KOPT-K1 (cell line): ENCODE measurements around the gene CMSS1.
"Not testable (repeated sequence)": the region's sequence is repeated elsewhere in the genome, so short reads cannot be mapped to it uniquely, and the experiment has no call there.

ENCODE experiments used
- H3K27ac ChIP-seq: fragments of 200-600 bp; sonication (generic); 2 replicates; pipeline ENCODE4 v1.5.1; 2016; ENCODE audit warnings: antibody characterized with exemption, mild to moderate bottlenecking, low read depth, low read length; ENCODE audit not compliant: poor library complexity, severe bottlenecking
- H3K36me3 ChIP-seq: fragments of 200-600 bp; sonication (generic); 2 replicates; pipeline ENCODE4 v1.5.1; 2017; ENCODE audit warnings: antibody characterized with exemption, mild to moderate bottlenecking, low read length, moderate library complexity; ENCODE audit not compliant: insufficient read depth
- H3K9me3 ChIP-seq: fragments of 200-600 bp; sonication (generic); 2 replicates; pipeline ENCODE4 v1.5.1; 2017; ENCODE audit warnings: antibody characterized with exemption, low read length, mild to moderate bottlenecking; ENCODE audit not compliant: insufficient read depth, poor library complexity, severe bottlenecking

The CMSS1 gene

GRCh38 chr3:100081986-100082692 lies 264.5 kb downstream of the CMSS1 start:
- no peak overlapping the region for H3K27ac ChIP-seq
- H3K36me3 ChIP-seq, result no peaks in the 10 kb centered on the region
- H3K9me3 ChIP-seq, result no peaks in the 10 kb centered on the region

DNA sequence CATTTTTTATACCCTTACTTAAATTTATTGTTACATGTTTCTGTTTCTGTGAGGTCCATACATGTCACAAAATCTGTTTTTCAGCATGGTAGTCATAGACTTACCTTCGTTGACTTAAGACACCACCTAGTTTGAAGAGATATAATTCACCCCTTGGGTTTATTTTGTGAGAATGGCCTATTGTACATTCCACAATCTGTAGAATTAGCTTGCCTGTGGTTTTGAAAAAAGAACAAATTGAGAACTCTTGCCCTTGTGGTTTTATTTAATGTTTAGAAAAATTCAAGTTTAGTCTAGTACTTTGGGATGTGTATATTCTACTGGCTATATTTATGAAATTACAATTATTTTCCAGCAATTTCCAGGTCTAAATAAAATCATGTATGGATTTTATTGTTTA lies 265.1 kb downstream of the CMSS1 start:
- Histone ChIP-seq H3K27ac (no peak overlapping the region), H3K36me3 (no peaks in the 10 kb centered on the region), H3K9me3 (no peaks in the 10 kb centered on the region)

GRCh38 chr3:100083209-100083608 lies 265.5 kb downstream of the CMSS1 start:
- Histone ChIP-seq H3K9me3 (no peaks in the 10 kb centered on the region), H3K27ac (no peak overlapping the region)

DNA sequence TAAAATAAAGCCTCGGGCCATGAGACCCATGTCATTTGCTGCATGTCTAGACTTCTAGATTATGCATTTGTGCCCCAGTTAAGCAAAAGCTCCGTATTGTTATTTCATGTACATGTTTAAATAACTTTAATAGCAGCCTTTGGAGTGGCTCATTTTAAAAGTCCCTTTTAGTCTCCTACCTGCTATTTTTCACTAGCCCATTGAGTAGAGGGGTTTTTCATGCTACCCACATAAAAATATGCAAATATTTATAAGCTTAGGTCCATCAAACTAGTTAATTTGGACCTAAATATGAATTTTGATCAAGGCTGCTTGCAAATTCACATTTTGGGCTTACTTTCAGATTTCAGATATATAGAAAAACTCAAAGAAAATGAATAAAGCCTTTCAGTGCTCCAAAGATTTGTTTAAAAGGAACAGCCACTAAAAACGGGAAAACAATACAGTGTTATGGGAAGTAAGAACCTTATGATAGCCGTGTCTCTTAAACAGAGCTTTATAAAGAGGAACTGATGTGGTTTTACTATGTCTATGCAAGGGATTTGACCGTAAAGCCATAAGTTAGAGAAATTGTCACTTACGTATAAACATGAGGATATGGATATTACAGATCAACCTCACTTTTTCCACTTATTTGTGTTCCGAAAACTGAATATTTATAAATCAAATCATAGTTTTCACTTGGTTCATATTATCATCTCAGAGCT lies 266.6 kb downstream of the CMSS1 start:
- Histone ChIP-seq H3K36me3 (no peaks in the 10 kb centered on the region), H3K9me3 (no peaks in the 10 kb centered on the region), H3K27ac (no peak overlapping the region)

More at GRCh38 chr3:100083209-100083608, 265.5 kb downstream of the CMSS1 start:
- H3K36me3 ChIP-seq, result no peaks in the 10 kb centered on the region

DNA sequence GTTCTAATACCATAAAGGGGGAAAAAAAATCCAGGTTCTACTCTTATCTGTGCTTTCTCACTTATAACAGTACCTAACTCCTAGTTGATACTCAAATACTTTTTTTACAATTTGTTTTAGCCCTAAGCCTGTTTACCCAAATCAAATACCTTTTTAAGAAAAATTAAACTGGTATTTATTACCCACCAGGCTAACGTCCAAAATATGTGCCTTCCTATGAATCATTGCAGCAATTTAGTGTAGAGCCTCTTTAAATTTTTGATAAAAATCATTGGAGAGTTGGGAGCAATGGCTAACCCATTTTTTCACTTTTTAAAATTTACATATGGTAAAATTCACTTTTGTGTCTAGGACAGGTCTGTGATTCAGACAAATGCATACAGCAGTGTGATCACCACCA lies 268.7 kb downstream of the CMSS1 start:
- Histone ChIP-seq H3K27ac (no peak overlapping the region), H3K9me3 (no peaks in the 10 kb centered on the region), H3K36me3 (no peaks in the 10 kb centered on the region)

DNA sequence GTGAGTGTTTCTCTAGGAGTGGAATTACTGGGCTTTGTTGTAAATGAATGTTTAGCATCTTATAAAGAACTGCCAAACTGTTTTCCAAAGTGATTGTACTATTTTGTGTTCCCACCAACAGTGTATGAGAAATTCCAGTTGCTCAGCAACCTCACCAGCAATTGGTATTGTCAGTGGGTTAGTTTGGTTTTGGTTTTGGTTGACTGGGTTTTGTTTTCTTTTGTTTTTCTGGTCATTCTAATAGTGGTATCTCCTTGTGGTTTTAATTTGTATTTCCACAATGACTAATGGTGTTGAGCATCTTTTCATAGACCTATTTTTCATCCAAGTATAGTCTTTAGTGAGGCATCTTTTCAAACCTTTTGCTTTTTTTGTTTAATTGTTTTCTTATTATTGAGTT lies 269.5 kb downstream of the CMSS1 start:
- no peak overlapping the region for H3K27ac ChIP-seq
- H3K36me3 ChIP-seq, result no peaks in the 10 kb centered on the region
- no peaks in the 10 kb centered on the region for H3K9me3 ChIP-seq

GRCh38 chr3:100088735-100089368 lies 271.2 kb downstream of the CMSS1 start:
- Histone ChIP-seq H3K27ac (no peak overlapping the region), H3K36me3 (no peaks in the 10 kb centered on the region), H3K9me3 (no peaks in the 10 kb centered on the region)

GRCh38 chr3:100089812-100090668 lies 272.4 kb downstream of the CMSS1 start:
- no peak overlapping the region for H3K27ac ChIP-seq
- no peaks in the 10 kb centered on the region for H3K36me3 ChIP-seq
- H3K9me3 ChIP-seq, result no peaks in the 10 kb centered on the region

DNA sequence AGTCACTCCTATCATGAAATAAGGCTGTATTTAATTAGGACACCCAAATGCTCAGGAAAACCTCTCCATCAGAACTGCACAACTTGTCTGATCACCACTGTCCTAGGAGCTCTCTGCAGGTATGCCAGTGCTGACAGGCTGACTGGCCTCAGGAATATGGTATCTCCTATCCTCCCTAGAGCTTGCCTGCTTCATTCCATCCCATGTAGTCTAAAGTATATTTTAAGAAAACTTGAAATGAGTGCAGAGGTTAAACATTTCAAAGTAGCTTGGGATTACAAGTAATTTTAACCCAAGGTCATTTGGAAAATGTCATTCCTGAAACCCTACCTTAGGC lies 273.0 kb downstream of the CMSS1 start:
- Histone ChIP-seq H3K27ac (no peak overlapping the region), H3K36me3 (no peaks in the 10 kb centered on the region), H3K9me3 (no peaks in the 10 kb centered on the region)

DNA sequence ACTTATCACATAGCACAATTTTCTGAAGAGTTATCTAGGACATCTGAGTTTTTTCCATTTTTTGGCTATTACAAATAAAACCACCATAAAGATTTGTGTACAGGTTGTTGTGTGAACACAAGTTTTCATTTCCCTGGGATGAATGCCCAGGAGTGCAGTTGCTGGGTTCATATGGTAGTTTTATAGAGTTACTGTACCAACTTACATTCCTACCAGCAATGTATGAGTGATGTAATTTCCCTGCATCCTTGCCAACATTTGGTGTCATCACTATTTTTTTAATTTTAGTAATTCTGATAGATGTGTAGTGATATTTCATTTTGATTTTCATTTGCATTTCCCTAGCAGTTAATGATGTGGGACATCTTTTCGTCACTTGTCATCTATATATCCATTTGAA lies 276.2 kb downstream of the CMSS1 start:
- no peaks in the 10 kb centered on the region for H3K9me3 ChIP-seq
- H3K36me3 ChIP-seq, result no peaks in the 10 kb centered on the region
- no peak overlapping the region for H3K27ac ChIP-seq

DNA sequence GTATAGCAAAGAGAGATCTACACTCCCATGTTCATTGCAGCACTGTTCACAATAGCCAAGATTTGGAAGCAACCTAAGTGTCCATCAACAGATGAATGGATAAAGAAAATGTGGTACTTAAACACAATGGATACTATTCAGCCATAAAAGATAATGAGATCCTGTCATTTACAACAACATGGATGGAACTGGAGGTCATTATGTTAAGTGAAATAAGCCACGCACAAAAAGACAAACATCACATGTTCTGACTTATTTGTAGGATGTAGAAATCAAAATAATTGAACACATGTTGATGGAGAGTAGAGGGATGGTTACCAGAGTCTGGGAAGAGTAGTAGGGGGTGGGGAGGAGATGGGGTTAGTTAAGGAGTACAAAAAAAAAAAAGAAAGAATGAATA lies 278.6 kb downstream of the CMSS1 start:
- not testable (repeated sequence) for H3K9me3 ChIP-seq, H3K27ac ChIP-seq, H3K36me3 ChIP-seq

DNA sequence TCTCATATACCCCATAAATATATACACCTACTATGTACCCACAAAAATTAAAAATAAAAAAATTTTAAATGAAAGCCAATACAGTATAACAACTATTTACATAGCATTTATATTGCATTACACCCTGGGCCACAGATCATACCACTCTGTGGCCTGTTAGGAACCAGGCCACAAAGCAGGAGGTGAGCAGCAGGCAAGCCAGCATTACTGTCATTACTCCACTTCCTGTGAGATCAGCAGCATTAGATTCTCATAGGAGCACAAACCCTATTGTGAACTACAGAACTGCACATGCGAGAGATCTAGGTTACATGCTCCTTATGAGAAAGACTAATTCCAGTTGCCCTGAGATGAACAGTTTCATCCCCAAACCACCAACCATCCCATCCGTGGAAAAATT lies 279.2 kb downstream of the CMSS1 start:
- Histone ChIP-seq H3K27ac (no peak overlapping the region), H3K9me3 (no peaks in the 10 kb centered on the region), H3K36me3 (no peaks in the 10 kb centered on the region)

- no peaks in the 10 kb centered on the region for H3K36me3 ChIP-seq
- no peaks in the 10 kb centered on the region for H3K9me3 ChIP-seq
- no peak overlapping the region for H3K27ac ChIP-seq
Observed at GRCh38 chr3:100097919-100098783, 280.5 kb downstream of the CMSS1 start.

DNA sequence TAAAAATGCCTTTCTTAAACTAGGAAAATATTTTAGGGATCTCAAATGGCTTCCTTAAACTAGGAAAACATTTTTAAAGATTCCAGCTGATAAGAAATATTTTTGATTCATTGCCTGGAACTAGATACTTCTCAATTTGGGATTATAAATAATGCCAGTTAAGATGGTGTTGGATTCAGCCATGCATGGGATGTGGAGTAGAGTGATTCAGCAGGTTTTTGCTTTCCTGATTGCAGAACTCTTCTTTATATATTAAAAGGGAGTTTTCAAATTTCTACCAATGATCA lies 281.1 kb downstream of the CMSS1 start:
- Histone ChIP-seq H3K36me3 (no peaks in the 10 kb centered on the region), H3K9me3 (no peaks in the 10 kb centered on the region), H3K27ac (no peak overlapping the region)
